Fibroblast of the aortic adventitia (primary cell): ENCODE data around the gene ALG14. TPM values are rescaled to one million over a fixed set of nuclear protein-coding genes. Genes with fewer than 3 reads are reported as not detected.

Experiments used
- DNase-seq: peaks from one replicate; pipeline ENCODE4 v3.0.0-alpha.2; 2010; ENCODE audit warnings: low read depth
- H3K4me3 ChIP-seq: 2 replicates; pipeline ENCODE4 v1.5.1; 2011; ENCODE audit warnings: low read depth, mild to moderate bottlenecking, control low read depth, low read length, moderate library complexity
- total RNA-seq: library from RNA; depleted of rRNA; stranded (reverse); fragments of >200 nt; gene quantifications from 2 replicates; pipeline ENCODE4 v1.2.3, GENCODE V29; 2012; ENCODE audit warnings: low replicate concordance
- TF ChIP-seq, protein P1 (sequence below): IDR thresholded peaks from 2 replicates; pipeline ENCODE4 v1.5.1; 2011; ENCODE audit warnings: mild to moderate bottlenecking, low read length, control low read depth, inconsistent platforms; ENCODE audit not compliant: insufficient read depth

The ALG14 gene
- total RNA-seq, 1 donor = 2.4 TPM

DNA sequence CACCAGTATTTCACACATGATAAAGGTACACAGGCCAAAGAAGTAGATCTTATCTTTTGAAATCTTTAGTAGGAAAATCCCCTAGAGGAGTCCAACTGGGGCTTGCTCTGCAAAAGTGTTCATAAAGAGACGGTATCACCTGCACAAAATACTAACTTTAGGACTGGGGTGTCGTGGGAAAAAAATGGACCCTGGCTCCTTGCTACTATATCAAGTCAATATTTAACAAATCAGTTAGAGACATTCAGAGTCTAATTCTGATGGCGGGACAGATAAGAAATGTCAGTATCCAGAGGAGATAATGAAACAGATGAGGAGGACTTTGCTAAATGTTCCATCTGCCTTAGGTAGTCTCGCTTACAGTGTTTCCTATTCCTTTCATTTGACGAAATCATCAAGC is 120.2 kb downstream of the ALG14 start:
- no peak overlapping the region for H3K4me3 ChIP-seq
- no peak for DNase-seq
- TF ChIP-seq, protein P1, sequence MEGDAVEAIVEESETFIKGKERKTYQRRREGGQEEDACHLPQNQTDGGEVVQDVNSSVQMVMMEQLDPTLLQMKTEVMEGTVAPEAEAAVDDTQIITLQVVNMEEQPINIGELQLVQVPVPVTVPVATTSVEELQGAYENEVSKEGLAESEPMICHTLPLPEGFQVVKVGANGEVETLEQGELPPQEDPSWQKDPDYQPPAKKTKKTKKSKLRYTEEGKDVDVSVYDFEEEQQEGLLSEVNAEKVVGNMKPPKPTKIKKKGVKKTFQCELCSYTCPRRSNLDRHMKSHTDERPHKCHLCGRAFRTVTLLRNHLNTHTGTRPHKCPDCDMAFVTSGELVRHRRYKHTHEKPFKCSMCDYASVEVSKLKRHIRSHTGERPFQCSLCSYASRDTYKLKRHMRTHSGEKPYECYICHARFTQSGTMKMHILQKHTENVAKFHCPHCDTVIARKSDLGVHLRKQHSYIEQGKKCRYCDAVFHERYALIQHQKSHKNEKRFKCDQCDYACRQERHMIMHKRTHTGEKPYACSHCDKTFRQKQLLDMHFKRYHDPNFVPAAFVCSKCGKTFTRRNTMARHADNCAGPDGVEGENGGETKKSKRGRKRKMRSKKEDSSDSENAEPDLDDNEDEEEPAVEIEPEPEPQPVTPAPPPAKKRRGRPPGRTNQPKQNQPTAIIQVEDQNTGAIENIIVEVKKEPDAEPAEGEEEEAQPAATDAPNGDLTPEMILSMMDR = no peak

DNA sequence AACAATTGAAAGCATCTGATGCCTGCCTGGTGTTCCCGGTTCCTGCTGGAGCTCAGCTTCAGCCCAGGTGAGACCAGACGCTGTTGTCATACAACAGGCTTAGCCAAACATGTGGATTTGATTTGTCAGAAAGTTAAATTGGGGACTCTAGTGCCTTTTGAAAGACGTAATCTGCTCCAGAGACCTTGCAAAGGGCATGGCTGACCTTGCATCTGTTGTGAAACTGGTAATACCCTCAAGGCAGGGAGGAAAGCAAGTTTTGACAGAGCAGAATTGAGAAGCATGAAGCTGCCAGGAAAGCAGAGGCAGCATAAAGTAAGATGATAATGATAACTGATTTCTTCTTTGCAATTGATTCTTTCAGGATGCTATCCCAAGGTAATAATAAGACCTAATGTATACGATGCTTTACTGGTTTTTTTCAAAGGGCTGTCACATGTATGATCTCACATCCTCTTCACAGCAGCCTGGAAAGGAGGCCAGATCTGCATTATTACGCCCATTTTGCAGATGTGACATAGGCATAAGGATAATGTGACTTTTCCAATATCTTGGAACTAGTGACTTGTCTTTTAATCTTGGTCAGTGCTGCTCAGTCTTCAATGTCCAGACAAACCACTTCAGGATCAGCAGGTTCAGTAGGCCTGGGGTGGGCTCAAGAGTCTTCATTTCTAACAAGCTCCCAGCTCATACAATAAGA is 121.1 kb downstream of the ALG14 start:
- no peak overlapping the region for H3K4me3 ChIP-seq
- TF ChIP-seq, protein P1 = no peak
- no peak for DNase-seq

GRCh38 chr1:94951046-94951445 is 121.7 kb downstream of the ALG14 start:
- peak; percentile 33 for DNase-seq
- TF ChIP-seq, protein P1 = no peak
- no peak overlapping the region for H3K4me3 ChIP-seq

GRCh38 chr1:94949681-94950661 is 122.8 kb downstream of the ALG14 start:
- DNase-seq = peak; percentile 59
- no peak overlapping the region for H3K4me3 ChIP-seq
- TF ChIP-seq, protein P1 = no peak

GRCh38 chr1:94947437-94947836 is 125.3 kb downstream of the ALG14 start:
- DNase-seq = peak; percentile 92
- TF ChIP-seq, protein P1 = no peak
- no peak overlapping the region for H3K4me3 ChIP-seq

DNA sequence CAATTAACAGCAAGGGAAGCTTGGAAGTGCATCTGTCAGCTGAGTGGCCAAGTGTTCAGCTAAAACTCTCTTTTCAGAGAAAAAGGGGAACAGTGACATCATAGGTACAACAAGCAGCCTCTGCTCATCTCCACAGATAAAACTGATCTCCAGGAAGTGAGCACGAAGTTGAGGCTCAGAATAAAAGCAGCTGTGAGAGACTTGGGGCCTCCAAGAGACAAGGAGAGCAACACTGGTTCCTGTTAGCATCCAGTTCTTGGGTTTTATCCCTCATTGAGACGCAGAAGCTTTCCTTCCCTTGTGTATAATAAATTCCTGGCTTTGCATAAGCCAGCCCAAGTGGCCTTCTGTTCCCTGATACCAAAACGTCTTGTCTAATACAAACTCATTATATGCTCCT is 125.9 kb downstream of the ALG14 start:
- H3K4me3 ChIP-seq = no peak overlapping the region
- no peak for DNase-seq
- TF ChIP-seq, protein P1 = no peak
